Anterior cingulate cortex (tissue), 58 donors: ENCODE results near the gene CDH22.
A peak's percentile ranks its signal among the peaks of the same experiment; 100 is the strongest.

Experiments used
- DNase-seq, 58 donors: peaks; one replicate each; lab custom pipeline; 2025; lab: John Stamatoyannopoulos, UW

CDH22 gene, protein sequence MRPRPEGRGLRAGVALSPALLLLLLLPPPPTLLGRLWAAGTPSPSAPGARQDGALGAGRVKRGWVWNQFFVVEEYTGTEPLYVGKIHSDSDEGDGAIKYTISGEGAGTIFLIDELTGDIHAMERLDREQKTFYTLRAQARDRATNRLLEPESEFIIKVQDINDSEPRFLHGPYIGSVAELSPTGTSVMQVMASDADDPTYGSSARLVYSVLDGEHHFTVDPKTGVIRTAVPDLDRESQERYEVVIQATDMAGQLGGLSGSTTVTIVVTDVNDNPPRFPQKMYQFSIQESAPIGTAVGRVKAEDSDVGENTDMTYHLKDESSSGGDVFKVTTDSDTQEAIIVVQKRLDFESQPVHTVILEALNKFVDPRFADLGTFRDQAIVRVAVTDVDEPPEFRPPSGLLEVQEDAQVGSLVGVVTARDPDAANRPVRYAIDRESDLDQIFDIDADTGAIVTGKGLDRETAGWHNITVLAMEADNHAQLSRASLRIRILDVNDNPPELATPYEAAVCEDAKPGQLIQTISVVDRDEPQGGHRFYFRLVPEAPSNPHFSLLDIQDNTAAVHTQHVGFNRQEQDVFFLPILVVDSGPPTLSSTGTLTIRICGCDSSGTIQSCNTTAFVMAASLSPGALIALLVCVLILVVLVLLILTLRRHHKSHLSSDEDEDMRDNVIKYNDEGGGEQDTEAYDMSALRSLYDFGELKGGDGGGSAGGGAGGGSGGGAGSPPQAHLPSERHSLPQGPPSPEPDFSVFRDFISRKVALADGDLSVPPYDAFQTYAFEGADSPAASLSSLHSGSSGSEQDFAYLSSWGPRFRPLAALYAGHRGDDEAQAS

GRCh38 chr20:46308258-46309157 is at the start of gene CDH22:
Gene CDH22 (minus strand): TSS chr20:46308498. CDS start chr20:46251294, 57,204 bp downstream.
- peak in 52 of 58 donors; percentile 23 to 86 (median 56) for DNase-seq

- DNase-seq, result peak in 27 of 58 donors; percentile 15 to 57 (median 29)
These were observed 48.8 kb upstream of the CDH22 start for GRCh38 chr20:46357030-46357514.

- DNase-seq, result no peak
These were observed 48.1 kb upstream of the CDH22 start for GRCh38 chr20:46356195-46357029.

DNA sequence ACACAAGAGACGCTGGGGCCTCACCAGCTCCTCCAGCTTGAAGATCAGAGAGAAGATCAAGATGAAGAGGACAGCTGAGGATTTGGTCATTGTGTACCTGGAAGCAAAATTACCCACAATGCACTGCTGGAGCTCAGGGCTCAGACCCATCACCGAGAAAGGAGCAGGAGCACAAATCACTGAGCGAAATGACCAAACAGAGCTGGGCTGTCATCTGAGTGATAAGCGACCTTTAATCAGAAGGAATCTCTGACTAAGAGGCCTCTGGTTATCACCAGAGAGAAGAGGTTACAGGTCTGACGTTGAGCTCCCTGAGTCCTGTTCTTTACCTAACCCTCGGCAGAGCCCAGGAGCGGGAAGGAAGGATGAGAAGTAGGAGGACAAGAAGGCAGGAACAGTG is 47.5 kb upstream of the CDH22 start:
- DNase-seq, result no peak

DNA sequence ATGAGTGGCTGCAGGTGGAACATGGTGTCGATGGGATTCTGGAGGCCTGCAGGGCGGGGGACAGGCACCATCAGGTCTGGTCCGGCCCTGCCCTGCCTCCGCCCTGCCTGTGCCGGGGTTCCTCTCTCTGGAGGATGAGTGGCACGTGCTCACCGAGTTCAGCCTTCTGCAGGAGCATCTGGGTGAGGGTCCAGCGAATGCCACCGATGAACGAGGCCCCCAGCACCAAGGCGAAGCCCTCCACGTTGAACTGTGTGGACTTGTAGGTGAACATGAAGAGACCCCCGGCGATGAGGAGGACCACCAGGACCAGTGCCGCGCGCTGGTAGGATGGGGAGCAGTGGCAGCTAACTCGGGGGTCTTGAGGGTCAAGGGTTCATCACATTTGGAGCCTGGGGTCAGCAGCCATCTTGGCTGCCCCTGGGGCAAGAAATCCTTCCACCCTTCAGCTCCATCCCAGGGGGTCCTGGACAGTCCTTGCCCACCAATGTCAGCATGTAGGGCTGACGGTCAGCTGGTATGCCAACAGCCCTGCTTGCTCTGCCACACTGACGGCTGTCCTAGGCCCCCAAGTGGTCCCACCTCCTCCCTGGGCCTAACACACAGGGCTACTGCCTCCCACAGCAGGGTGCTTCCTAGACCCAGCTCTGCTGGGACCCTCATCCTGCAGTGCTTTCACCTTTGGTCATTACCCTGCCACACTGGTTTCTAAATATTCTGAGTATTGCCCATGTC is 46.8 kb upstream of the CDH22 start:
- DNase-seq, result no peak

- no peak for DNase-seq
These were observed 45.9 kb upstream of the CDH22 start for GRCh38 chr20:46354207-46354555.

DNA sequence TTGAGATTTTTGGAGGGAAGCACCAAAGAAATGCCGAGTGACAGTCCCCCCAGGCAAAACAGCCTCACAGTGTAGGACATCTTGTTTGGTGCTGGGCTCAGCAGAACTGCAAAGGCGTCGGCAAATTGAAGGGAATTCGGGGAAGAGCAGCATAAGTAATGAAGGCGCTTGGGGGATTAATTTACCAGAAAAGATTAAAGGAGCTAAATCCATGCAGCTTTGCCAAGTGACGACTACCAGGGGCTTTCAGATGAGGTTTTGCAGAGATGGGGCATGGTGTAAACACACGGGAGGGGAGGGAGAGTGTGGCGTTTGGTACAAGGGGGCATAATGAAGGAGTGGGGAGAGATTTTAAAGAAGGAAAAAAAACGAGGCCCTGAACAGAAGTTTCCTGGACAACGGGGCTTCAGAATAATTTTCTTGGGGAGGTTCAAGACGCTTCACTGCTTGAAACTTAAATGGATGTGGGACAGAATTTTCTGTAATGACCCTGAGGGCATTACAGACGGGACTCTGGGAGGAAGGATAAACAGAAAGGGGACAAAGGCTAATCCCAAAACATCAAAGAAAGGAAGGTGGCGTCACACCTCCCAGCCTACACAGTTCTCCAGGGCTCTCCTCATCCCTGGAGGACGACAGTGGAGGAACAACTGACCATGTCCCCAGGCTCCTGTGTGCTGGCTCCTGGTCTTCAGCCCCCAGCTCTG is 45.4 kb upstream of the CDH22 start:
- DNase-seq, result peak in 2 of 58 donors; percentile 28 to 30

DNA sequence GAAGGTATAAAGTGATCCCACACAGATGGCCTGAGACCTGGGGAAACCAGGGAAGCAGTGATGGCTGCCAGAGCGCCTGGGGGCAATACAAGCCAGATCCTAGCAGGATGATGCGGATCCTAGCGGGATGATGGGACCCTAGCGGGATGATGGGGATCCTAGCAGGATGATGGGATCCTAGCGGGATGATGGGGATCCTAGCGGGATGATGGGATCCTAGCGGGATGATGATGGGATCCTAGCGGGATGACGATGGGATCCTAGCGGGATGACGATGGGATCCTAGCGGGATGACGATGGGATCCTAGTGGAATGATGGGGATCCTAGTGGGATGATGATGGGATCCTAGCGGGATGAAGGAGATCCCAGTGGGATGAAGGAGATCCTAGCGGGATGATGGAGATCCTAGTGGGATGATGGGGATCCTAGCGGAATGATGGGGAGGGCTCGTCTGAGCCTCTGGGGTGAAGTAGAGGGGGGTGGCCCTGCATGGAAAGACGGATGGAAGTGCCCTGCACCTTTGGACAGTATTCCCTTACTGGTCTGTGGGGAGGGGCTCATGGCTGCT is 44.2 kb upstream of the CDH22 start:
- DNase-seq, result no peak

DNA sequence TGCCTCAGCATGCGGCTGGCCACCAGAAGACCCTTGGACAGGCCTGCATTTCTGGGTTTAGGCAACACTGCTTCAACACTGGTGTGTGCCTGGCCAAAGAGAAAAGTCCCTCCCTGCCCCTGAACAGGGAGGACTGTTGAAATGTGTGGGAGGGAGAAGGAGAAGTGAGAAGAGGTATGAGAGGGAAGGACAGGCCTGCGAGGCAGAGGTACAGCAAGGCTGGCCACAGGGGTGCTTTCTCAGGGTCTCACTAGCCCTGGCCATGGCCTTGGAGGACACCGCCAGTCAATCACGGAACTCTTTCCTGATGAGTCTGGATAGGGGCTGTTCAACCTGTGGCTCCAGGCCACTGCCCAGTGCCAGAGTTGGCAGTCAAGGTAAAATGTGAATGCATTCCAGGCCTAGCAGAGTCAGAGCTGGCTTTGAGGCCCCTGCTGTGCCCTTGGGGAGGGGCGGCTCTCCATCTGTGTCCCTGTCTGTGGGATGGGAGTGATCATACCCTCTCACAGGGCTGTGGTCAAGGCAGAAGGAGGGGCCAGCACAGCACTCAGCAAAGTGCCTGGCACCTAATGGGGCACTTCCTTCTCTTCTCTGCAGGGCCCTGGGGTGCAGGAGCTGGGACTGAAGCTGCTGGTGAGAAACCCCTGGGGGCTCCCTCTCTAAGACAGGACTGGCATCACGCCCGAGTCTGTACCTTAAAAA is 43.2 kb upstream of the CDH22 start:
- no peak for DNase-seq

- DNase-seq, result peak in 4 of 58 donors; percentile 10 to 39 (median 18)
These were observed 42.6 kb upstream of the CDH22 start for GRCh38 chr20:46350986-46351267.

- DNase-seq, result peak in 6 of 58 donors; percentile 12 to 52 (median 20)
These were observed 42.1 kb upstream of the CDH22 start for GRCh38 chr20:46350201-46350985.

GRCh38 chr20:46349742-46350056 is 41.4 kb upstream of the CDH22 start:
- no peak for DNase-seq

DNA sequence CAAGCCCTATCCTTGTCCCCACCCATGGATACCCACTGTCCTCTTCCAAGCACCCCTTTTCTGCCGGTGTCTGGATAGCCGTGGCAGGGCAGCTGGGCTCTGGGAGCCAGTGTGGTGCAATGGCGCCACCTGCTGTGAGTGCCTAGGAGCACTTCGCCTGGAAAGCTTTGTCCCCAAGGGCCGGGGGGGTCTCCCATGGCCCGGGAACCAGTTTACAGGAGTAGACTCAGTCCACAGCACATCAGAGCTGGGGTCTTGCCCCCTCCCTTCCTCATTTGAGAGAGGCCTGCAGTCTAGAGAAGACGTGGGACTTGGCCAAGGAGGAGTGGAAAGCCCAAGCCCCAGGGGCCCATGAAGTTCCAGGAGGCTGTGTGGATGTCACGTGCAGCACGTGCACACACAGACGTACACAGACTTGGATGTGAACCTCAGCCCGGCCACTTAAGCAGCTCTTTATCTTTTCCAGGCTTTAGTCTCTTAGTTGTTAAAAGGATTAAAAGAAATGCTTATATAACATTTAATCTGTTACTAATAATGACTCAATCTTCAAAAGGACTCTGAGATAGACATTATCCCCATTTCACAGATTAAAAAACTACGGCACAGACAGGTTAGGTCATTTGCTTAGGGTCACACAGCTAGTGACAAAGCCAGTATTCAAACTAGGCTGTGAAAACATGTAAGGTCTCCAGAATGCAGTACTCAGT is 40.9 kb upstream of the CDH22 start:
- peak in 54 of 58 donors; percentile 15 to 78 (median 46) for DNase-seq

- peak in 29 of 58 donors; percentile 18 to 71 (median 46) for DNase-seq
These were observed 39.8 kb upstream of the CDH22 start for GRCh38 chr20:46347841-46348803.

DNA sequence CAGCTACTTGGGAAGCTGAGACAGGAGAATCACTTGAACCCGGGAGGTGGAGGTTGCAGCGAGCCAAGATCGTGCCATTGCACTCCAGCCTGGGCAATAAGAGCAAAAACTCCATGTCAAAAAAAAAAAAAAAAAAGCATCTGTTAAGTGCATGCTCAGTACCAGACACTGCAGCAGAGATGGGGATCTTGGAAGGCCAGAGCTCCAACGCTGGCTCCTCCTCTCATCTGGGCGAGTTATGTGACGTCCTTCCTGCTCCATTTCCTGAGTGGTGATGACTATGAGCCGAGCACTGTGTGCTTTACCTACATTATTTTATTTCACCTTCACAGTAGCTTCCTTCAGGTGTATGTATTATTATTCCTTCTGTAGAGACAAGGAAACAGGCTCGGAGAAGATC is 38.5 kb upstream of the CDH22 start:
- DNase-seq, result no peak
